MCF 10A (cell line): ENCODE results near the gene SERPINB8. TPM values are rescaled to one million over a fixed set of nuclear protein-coding genes. Genes with fewer than 3 reads are reported as not detected.

Experiments
- BruUV-seq: library from RNA; stranded (reverse); fragments of 400-500 nt; replicated peaks from 2 replicates; lab custom pipeline; 2021; lab: Mats Ljungman, UMichigan
- CTCF ChIA-PET: fragments of 300-600 bp; sonication (Branson Sonifier 250); formaldehyde crosslinking; extraction: SDS; loops from one replicate; lab custom pipeline; 2021; ENCODE audit warnings: antibody characterized with exemption, inconsistent platforms; lab: Yijun Ruan, JAX
- POLR2A ChIA-PET: fragments of 300-600, 350-650 bp; sonication (Branson Sonifier 250); formaldehyde crosslinking; extraction: SDS; loops from one replicate; lab custom pipeline; 2020; ENCODE audit warnings: antibody characterized with exemption, inconsistent platforms; lab: Yijun Ruan, JAX
- DNase-seq: peaks from one replicate; pipeline ENCODE4 v3.0.0-alpha.2; 2018; ENCODE audit not compliant: unreplicated experiment
- H3K27ac Mint-ChIP-seq: one replicate; pipeline ENCODE4 v1.8.0; 2022; ENCODE audit warnings: mild to moderate bottlenecking, low read depth, mixed read lengths; ENCODE audit not compliant: unreplicated experiment
- H3K27me3 Mint-ChIP-seq: one replicate; pipeline ENCODE4 v1.8.0; 2022; ENCODE audit warnings: mixed read lengths; ENCODE audit not compliant: insufficient read depth, unreplicated experiment
- H3K36me3 Mint-ChIP-seq: one replicate; pipeline ENCODE4 v1.8.0; 2022; ENCODE audit warnings: mild to moderate bottlenecking, moderate library complexity, mixed read lengths; ENCODE audit not compliant: insufficient read depth, unreplicated experiment
- H3K4me1 Mint-ChIP-seq: one replicate; pipeline ENCODE4 v1.8.0; 2022; ENCODE audit warnings: mixed read lengths; ENCODE audit not compliant: insufficient read depth, unreplicated experiment
- H3K4me3 Mint-ChIP-seq: one replicate; pipeline ENCODE4 v1.8.0; 2022; ENCODE audit warnings: mild to moderate bottlenecking, moderate library complexity, mixed read lengths; ENCODE audit not compliant: unreplicated experiment
- H3K9me3 Mint-ChIP-seq: one replicate; pipeline ENCODE4 v1.8.0; 2022; ENCODE audit warnings: mixed read lengths; ENCODE audit not compliant: unreplicated experiment
- CTCF ChIP-seq: fragments of 200-600 bp; IDR thresholded peaks from one replicate; pipeline ENCODE4 v1.8.0; 2022; ENCODE audit warnings: antibody characterized with exemption, mild to moderate bottlenecking; ENCODE audit not compliant: unreplicated experiment
- intact Hi-C: fragments of 100-400 bp; cut with micrococcal nuclease; formaldehyde crosslinking; loops from 2 replicates; pipeline ENCODE4 v1.14.1; 2022
- total RNA-seq: library from RNA; stranded (reverse); gene quantifications from 2 replicates; pipeline ENCODE4 v1.2.3, GENCODE V29; 2022

SERPINB8 gene
- total RNA-seq, 1 experiment from 2014 or later, result 58.0 TPM

GRCh38 chr18:63972002-63972376 is 2.1 kb downstream of the SERPINB8 start:
- CTCF ChIA-PET, result interaction anchor here (1.0 to 1.9 kb wide), 2 partner anchors 36 to 124 kb away, joined by 4 read pairs; no protein-coding TSS in a partner anchor
- no peak for TF ChIP-seq CTCF
- no peak for DNase-seq
- BruUV-seq, result no TSS peak
- Mint-ChIP-seq H3K4me1 (peaks cover 37% of the 10 kb centered on the region), H3K36me3 (peaks cover 12% of the 10 kb centered on the region), H3K4me3 (peak overlapping the region; percentile 90), H3K27me3 (no peaks in the 10 kb centered on the region), H3K9me3 (no peaks in the 10 kb centered on the region), H3K27ac (peak overlapping the region; percentile 100)
- POLR2A ChIA-PET, result interaction anchor here (1.0 kb wide), 1 partner anchor 10 kb away, joined by 7 read pairs; no protein-coding TSS in a partner anchor
- intact Hi-C loops, result no loop called here

GRCh38 chr18:63974991-63975390 is 5.1 kb downstream of the SERPINB8 start:
- POLR2A ChIA-PET, result interaction anchor here (1.2 to 4.1 kb wide), 2 partner anchors 11 to 116 kb away, joined by 3 to 30 read pairs; no protein-coding TSS in a partner anchor
- no peak for TF ChIP-seq CTCF
- Mint-ChIP-seq H3K4me3 (no peak overlapping the region), H3K9me3 (no peaks in the 10 kb centered on the region), H3K27me3 (no peaks in the 10 kb centered on the region), H3K4me1 (peaks cover 32% of the 10 kb centered on the region), H3K36me3 (peaks cover 12% of the 10 kb centered on the region), H3K27ac (peak overlapping the region; percentile 76)
- intact Hi-C loops, result no loop called here
- CTCF ChIA-PET, result interaction anchor here (0.6 to 5.9 kb wide), 19 partner anchors 8 to 1736 kb away, joined by 3 to 77 read pairs (median 3); no protein-coding TSS in a partner anchor
- DNase-seq, result peak; percentile 60
- no TSS peak for BruUV-seq

- Mint-ChIP-seq H3K36me3 (peaks cover 6% of the 10 kb centered on the region), H3K4me3 (no peak overlapping the region), H3K4me1 (peaks cover 35% of the 10 kb centered on the region), H3K9me3 (no peaks in the 10 kb centered on the region), H3K27ac (peak overlapping the region; percentile 76), H3K27me3 (no peaks in the 10 kb centered on the region)
- DNase-seq, result no peak
- BruUV-seq, result no TSS peak
- ChIA-PET POLR2A (interaction anchor here (1.2 to 4.1 kb wide), 2 partner anchors 12 to 117 kb away, joined by 3 to 30 read pairs; no protein-coding TSS in a partner anchor), CTCF (interaction anchor here (0.6 to 5.9 kb wide), 19 partner anchors 8 to 519 kb away, joined by 3 to 77 read pairs (median 4); no protein-coding TSS in a partner anchor)
- no peak for TF ChIP-seq CTCF
- intact Hi-C loops, result no loop called here
Measured at GRCh38 chr18:63975628-63976027, 5.7 kb downstream of the SERPINB8 start.

GRCh38 chr18:63977040-63977439 is 7.2 kb downstream of the SERPINB8 start:
- BruUV-seq, result no TSS peak
- H3K4me1 Mint-ChIP-seq, result peaks cover 21% of the 10 kb centered on the region
- H3K27ac Mint-ChIP-seq, result no peak overlapping the region
- intact Hi-C loops, result no loop called here
- CTCF ChIA-PET, result interaction anchor here (1.1 to 5.9 kb wide), 6 partner anchors 8 to 465 kb away, joined by 3 to 77 read pairs (median 6); no protein-coding TSS in a partner anchor
- H3K4me3 Mint-ChIP-seq, result no peak overlapping the region
- peaks cover 13% of the 10 kb centered on the region for H3K36me3 Mint-ChIP-seq
- H3K9me3 Mint-ChIP-seq, result no peaks in the 10 kb centered on the region
- no peak for DNase-seq
- no peaks in the 10 kb centered on the region for H3K27me3 Mint-ChIP-seq
- no peak for TF ChIP-seq CTCF
- POLR2A ChIA-PET, result interaction anchor here (4.1 kb wide), 1 partner anchor 14 kb away, joined by 30 read pairs; no protein-coding TSS in a partner anchor
